GM21723 (cell line): Measurements from ENCODE around the gene TBX10.

Source experiments
- ATAC-seq: cut with Tn5 transposase; IDR thresholded peaks from one replicate; pipeline ENCODE4 v1.9.1; 2021; ENCODE audit warnings: mild to moderate bottlenecking, moderate library complexity; ENCODE audit not compliant: unreplicated experiment

TBX10 gene

DNA sequence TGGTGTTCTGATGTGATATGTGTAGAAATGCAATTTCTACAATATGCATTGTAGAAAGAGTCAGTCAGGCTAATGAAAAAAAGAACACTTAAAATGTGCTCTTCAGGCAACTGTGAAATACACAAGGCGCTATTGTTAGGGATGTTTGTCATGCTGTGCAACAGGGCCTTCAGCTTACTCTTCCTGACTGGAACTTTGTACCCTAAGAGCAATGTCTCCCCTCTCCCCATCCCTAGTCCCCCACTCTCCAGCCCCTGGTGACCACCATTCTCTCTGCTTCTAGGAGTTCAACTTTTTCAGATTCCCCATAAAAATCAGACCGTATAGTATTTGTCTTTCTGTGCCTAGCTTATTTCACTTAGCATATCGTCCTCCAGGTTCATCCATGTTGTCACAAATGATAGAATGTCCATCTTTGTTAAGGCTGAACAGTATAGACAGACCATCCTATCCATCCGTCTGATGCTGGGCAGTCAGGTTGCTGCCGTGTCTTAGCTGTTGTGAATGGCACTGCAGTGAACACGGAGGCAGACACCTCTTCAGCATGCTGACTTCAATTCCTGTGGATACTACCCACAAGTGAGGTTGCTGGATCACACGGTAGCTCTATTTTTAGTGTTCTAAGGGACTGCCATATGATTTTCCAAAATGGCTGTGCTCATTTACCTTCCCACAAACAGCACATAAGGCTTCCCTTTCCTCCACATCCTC, 22.2 kb downstream of the TBX10 start:
- ATAC-seq = no peak

DNA sequence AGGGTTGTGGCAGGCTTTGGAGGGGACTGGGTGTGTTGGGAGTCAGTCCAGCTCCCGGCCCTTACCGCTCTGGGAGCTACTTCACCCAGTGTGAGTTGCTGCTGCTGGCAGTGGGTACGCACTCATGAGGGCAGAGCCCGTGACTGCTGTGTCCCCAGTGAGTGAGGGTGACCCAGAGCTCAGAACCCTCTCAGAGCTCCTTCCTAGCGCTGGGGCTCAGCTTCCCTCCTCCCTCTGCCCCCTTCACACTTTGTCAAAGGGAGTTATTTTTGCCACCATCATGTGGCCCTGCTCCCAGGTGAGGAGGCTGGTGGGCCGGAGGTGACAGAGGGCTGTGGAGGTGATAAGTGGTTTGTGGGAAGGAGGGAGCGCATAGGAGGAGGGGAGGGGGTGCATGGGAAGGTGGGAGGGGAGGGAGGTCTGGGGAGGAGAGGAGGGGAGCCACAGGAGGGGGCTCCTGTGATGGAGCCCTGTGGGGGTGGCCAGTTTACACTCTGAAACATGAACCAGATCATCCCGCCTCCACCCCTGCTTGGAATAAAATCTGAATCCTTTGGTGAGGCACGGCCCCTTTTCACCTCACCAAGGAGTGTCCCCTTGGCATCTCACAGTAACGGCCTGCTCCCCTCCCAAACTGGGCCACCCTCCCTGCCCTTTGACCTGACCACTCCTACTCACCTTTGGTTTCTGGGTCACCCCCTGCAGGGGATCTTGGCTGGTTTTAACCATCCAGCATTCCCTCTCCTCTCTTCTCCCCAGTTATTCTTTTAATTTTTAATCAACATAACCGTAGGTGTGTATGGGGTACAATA, 22.9 kb downstream of the TBX10 start:
- ATAC-seq = no peak

DNA sequence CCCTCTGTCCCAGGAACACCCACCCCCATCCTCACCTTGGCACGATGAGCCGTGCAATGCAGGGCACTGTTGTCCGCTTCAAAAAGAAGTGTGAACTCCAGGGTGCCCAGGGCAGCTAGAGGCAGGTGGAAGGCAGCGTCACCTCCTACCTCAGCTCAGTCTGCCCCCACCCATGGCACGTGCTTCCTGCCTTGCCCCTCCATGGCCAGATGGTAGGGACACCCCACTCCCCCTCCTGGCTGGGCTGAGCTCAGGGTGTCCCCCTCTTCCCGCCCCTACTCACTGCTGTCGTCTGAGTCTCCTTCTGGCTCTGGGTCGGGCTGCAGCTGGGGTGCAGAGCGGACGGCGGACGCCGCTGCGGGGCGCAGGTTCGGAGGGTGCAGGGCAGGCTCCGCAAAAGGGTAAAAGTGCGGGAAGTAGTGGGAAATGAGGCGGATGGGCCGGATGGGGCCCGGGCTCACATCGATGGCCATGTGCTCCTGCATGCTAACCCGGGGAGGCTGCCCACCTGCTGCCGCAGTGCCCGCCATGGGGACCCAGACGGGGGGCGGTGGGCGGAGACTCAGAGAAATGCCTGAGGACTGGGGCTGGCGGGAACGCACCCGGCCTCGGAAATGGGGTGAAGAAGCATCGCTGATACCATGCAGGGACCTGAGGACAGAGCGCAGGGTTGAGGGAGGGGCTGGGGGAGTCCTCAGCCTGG, 23.7 kb downstream of the TBX10 start:
- no peak for ATAC-seq

DNA sequence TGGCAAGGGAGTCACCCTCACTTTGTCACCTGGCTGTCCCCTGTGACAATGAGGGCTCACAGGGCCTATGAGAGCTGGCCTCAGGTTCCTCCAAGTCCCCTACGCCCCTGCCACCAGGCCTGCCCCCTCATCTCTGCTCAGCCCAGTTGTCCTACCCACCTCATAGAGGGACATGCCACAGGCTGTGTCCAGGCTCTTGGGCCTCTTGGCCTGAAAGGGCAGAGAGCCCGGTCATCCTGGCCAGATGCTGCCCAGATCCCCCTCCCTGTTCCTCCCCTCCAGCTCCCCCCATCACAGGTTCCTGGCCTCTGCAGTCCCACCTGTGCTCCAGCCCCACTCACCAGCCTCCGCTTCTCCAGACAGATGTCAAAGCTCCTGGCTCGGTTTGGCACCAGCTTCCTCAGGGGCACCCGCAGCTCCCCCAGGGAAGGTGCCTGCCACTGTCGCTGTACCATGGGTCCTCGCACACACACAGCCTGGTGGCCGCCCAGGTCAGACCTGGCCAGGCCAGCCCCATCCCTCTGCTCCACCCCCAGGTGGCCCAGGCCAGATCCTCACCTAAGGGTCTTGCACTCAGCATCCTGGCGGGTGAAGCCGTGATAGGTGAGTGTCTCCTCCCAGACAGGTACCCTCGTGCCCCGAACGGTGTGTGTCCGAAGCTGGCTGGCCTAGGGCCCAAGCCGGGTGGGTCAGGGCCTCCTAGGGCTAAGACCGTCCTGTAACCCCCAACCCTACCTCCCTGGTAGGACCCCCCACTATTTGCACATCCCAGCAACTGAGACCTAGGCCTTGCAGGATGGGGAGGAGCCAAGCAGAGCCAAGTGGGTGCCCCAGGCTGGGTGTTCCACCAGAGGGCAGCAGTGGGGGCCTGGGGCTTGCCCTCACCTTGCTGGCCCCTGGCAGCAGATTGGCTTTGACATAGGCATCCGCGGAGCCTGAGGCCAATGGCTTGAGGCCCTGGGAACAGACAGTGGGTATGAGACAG, 24.5 kb downstream of the TBX10 start:
- no peak for ATAC-seq

DNA sequence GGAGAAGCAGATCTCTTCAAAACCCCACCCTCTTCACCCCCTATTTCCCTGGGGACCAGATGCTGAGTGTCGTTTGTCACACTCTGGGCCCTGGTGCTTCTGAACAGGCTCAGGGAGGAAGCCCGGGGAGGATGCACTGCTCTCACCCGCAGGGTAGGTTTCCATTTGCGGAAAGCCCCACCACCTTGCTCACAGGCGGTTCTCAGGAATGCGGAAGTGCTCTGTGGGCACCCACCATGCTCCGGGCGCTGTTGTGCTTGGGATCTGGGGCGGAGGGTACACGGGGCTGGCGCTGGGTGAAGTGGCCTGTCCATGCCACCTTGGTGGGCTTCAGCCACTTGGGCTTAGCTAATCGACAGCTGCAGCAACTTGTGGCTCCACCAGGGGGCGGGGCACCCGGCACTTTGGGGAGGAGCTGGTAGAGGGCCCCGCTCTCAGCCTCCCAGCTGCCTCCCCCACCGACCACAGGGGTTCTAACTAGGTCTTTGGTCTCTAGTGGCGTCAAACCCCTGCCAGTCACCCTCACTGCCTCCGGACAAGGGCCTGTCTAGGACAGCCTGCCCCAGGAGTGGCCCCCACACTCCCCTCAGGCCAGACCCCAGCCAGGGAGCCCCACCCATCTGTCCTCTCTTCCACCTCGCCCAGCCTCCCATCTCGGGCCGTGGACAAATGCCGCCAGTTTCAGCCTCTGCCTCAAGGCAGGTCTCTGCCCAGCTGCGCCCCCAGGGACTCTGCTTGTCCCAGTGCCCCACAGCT, 25.4 kb downstream of the TBX10 start:
- ATAC-seq = peak; percentile 75

DNA sequence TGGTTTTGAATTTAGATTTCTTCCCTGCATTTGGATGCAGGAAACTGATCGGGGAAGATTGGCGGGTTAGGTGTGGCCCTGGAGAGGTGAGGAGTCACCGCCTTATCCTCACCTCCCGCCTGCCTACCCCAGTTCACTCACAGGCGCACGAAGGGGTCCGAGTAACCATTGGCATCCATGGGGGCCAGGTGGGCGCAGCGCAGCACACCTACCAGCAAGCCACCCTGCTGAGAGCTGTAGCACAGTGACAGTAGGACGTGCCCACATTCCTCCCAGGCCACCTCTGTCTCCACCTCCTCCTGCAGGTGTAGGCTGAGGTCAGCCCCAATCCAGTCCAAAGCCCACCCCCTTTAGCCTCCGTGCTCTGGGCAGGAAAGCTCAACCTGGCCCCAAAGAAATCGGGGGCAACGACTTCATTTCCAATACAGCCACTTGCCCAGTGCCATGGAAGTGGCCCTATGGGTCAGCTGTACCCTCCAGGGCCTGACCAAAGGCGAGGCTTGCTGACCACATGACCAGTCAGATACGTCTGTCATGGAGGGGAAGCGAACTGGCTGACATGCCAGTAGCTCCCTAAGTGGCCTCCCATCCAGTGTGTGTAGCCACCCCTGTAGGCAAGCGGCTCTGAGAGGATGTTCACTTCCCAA, 26.1 kb downstream of the TBX10 start:
- ATAC-seq = no peak

DNA sequence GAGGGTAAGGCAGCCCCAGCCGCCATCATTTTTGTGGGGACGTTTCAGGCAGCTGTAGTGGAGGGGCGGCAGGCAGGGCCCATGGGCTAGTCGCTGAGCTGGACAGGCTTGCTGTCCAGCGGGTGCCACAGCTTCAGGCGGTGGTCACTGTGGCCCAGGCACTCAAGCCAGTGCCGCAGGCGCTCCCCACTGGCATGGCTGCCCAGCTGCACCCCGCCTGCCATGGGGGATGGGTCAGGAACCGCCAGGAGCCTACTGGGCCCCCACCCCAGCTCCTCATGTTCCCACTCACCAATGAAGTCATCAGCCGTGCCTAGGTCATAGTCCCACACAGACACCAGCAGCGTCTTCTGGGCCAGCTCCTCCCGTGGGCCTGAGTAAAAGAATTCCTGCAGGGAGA, 26.8 kb downstream of the TBX10 start:
- ATAC-seq = no peak

DNA sequence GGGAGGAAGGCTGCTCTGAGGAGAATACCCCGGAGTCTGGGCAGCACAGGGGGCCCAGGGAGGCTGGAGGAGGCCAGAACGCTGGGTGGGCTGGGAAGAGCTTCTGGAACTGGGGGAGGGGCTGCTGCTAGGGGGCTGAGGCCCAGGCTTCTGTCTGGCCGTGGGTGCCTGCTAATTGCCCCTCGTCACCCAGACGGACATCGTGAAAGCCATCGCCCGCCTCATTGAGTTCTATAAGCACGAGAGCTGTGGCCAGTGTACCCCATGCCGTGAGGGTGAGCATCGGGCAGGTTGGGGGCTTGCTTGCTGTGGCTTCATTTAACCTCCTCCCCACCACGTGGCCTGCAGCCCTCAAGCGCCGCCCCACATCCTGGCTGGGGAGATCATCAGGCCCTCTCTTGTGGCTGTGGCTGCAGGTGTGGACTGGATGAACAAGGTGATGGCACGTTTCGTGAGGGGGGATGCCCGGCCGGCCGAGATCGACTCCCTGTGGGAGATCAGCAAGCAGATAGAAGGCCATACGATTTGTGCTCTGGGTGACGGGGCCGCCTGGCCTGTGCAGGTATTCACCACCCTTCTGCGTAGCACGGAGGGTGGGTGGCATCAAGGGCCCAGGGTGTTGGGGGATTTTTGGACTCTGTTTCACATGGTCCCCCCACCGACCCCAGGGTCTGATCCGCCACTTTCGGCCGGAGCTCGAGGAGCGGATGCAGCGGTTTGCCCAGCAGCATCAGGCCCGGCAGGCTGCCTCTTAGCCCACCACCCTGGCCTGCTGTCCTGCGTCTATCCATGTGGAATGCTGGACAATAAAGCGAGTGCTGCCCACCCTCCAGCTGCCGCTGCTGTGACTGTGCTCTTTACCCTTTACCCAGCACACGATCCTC, 27.6 kb downstream of the TBX10 start:
- no peak for ATAC-seq

DNA sequence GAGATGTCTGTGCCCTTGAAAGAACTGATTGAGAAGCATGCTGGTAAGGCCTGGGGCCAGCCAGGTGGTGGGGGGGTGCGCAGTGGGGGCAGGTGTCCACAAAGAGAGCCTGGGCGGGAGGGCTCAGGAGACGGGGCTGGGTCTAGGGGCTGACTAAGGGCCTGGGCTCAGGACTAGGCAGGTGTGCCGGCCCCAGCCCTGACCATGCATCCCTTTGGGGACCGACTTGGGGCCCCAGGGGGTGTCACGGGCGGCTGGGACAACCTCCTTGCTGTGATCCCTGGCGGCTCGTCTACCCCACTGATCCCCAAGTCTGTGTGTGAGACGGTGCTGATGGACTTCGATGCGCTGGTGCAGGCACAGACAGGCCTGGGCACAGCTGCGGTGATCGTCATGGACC, 28.4 kb downstream of the TBX10 start:
- no peak for ATAC-seq

DNA sequence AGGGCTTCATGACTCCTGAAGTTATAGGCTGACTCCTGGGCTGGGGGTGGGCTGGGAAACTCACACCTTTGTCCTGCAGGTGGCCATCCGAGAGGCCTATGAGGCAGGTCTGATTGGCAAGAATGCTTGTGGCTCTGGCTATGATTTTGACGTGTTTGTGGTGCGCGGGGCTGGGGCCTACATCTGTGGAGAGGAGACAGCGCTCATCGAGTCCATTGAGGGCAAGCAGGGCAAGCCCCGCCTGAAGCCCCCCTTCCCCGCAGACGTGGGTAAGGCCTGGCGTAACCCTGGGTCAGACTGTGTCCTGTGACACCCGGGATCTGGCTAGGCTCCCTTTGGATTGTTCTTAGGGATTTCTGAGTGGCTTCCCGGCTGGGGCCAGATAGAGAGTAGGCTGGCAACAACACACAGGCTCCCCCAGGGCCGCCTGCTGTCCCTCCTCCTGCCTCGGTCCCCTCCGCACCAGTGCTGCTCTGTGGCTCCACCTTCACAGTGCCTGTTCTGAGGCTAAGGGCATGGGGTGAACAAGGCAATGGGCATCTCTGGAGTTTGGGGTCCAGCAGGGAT, 29.2 kb downstream of the TBX10 start:
- ATAC-seq = no peak

DNA sequence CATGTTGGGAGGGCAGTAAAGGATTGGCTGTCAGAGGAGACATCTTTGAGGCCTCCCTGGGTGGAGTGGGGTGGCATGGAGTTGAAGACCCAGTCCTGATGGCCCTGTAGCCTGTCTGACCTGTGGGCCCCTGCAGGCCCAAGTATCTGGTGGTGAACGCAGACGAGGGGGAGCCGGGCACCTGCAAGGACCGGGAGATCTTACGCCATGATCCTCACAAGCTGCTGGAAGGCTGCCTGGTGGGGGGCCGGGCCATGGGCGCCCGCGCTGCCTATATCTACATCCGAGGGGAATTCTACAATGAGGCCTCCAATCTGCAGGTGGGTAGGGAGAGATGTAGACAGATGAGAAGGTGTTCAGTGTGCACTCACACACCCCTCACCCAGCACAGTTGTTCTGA, 30.2 kb downstream of the TBX10 start:
- ATAC-seq = no peak

DNA sequence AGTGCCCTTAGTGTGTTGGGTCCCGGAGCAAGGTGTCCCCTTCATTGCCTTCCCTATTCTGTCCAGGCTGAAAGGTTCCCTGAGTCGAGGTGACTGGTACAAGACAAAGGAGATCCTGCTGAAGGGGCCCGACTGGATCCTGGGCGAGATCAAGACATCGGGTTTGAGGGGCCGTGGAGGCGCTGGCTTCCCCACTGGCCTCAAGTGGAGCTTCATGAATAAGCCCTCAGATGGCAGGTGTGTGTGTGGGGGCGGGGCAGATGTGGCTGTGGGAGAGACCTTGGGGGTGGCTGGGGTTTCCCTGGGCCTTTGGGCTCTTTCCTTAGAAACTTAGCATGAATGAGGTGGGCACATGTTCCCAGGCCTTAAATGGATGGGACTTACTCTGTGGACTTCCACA, 31.1 kb downstream of the TBX10 start:
- ATAC-seq = no peak

DNA sequence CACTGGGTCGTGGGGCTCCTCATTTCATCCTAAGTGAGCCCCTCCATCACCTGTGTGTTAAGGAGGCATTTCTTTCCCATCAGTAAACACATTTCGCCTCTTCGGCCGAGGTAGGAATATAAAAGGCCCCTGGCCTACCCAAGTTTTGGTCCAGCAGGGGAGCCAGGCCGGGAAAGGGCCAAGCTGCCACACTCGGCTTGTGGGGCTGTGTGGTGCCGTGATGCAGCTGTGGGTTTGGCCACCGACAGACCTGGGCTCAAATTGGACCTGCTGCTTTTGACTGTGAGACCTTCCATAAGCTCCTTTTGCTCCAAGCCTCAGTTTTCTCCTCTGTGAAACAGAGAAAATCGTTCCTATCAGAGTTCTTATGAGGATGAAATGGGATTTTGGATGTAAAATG, 32.1 kb downstream of the TBX10 start:
- no peak for ATAC-seq

DNA sequence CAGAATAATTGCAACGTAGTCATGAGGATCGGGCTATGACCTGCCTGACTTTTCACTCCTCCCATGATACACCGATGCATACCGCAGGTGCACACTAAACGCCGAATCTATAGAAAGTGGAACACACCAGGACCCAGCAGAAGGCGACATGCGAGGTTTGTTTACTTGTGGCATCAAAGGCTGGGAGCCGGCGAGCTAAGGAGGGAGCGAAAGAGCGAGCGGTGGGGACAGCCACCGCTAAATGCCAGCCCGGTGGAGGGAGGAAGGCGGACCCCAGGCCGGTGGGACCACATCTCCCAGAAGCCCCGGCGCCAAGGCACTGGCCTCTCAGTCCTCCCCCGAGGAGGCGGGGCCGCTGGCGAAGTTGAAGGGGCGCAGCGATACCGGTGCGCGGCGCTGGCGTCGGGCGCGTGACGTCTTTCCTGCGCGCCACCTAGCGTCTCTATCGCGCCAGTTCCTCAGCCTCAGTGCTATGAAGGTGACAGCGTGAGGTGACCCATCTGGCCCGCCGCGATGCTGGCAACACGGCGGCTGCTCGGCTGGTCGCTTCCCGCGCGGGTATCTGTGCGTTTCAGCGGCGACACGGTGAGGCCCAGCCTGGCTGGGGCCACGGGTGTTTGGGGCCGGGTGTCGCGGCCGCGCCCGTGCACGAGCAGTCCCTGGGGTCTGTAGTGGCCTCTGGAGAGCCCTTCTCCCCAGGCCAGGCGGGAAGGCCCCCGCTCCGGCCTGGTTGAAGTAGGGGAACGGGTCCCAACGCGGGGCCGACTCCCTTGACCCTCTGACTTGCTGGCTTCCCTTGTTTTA, 32.9 kb downstream of the TBX10 start, which contains the start of gene NDUFV1:
Gene NDUFV1 (plus strand): TSS at position 445 of the 804 bp plus-strand sequence. CDS start 69 bp downstream, at position 514.
- peak; percentile 94 for ATAC-seq

DNA sequence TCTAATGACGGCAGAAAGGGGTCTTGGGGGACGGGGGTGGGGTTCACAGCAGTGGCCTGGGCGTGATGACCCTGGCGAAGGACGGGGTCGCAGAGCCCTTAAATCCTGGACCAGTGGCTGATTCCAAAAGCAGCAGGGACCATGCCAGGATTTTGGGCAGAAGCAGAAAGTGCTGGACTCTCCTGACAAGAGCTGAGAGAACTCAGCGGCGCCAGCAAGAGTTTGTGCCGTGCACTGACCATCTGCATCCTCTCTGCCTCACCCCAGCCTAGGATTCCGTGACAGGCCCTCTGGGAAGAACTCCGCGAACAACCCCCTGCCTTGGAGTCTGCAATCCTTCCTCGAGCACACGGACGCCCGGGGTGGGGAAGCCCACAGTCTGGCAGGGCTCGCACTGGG, 33.5 kb downstream of the TBX10 start:
- ATAC-seq = no peak

DNA sequence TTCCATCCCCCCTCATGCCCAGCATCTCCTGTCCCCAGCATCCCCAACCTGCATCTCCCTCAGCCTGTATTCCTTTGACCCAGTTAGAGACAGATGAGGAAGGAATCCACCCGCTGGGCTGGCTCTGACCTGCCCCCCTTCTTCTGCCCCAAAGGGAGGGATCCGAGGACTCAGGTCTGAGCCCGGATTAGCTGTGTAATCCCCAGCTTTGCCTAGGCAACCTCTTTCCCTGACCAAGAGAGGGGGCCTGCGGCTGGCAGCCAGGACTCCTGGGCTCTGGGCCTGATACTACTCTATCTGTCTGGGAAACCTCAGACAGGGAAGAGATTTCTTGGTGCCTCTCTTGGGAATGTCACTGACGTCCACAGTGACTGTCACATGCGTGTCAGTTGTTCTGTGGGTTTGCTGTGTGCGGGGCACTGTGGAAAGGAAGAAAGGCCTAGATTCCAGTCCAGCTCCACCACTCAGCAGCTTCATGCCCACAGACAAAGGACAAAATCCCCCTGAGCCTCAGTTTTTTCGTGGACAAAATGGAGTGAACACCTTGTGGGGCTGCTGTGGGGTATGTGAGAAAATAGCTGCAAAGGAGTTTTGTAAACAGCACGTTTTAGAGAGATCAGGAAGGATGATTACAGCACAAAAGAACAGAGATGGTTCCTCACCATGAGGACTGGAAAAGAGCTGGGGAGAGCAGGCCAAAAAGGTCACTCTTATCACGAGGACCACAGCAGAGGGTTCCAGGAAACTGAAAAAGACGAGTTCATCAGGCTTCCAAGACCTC, 34.1 kb downstream of the TBX10 start:
- ATAC-seq = no peak
